ENCODE measurements around the gene SORCS2.

The SORCS2 gene

GRCh38 chr4:7189066-7189465, 3.3 kb upstream of the SORCS2 start:
- DNase-seq (ENCODE audit: low read depth in 2 of 2) = no peak
- TF ChIP-seq, protein P1, sequence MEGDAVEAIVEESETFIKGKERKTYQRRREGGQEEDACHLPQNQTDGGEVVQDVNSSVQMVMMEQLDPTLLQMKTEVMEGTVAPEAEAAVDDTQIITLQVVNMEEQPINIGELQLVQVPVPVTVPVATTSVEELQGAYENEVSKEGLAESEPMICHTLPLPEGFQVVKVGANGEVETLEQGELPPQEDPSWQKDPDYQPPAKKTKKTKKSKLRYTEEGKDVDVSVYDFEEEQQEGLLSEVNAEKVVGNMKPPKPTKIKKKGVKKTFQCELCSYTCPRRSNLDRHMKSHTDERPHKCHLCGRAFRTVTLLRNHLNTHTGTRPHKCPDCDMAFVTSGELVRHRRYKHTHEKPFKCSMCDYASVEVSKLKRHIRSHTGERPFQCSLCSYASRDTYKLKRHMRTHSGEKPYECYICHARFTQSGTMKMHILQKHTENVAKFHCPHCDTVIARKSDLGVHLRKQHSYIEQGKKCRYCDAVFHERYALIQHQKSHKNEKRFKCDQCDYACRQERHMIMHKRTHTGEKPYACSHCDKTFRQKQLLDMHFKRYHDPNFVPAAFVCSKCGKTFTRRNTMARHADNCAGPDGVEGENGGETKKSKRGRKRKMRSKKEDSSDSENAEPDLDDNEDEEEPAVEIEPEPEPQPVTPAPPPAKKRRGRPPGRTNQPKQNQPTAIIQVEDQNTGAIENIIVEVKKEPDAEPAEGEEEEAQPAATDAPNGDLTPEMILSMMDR (IDR thresholded peaks at IDR 0.05; ENCODE audit: low read depth, low read length) = no peak
- H3K4me3 ChIP-seq (replicated peaks in 1 of 2; ENCODE audit: low read depth in 2 of 2, low read length in 2 of 2) = no peak overlapping the region

DNA sequence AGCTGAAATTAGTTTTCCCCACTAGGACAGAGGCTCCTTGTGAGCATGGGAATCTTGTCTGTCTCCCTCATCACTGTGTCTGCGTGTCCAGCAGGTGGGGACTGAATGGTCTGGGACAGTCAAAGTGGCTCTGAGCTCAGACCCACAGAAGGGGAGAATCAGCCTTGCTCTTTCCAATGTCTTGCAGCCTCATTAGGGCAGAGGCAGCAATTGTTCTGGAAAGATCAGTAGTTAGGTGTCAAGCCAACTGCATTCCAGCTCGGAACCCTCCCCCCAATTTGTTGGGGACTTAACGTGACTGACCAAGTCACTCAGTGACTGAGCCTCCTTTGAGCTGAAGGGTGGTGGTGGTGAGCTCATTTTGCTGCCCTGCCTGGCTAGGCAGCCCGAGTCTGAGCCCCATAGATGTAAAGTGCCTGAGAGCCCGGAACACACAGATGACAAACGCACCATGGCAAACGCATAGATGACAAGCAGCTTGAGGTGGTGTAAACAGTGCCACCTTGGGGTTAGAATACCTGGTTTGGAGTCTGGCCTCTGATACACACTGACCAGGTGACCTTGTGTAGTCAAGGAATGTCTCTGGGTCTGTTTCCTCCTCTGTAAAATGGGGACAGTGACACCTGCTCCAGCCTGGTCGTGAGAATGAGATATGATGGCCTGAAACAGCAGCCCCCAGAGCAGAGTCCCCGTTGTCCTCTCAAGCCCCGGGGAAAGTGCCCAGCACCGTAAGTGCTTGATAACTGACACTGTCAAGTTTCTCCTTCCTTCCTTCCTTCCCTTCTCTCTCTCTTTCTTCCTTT, 2.7 kb upstream of the SORCS2 start:
- no peak overlapping the region for H3K4me3 ChIP-seq (replicated peaks in 1 of 2; ENCODE audit: low read depth in 2 of 2, low read length in 2 of 2)
- TF ChIP-seq, protein P1 (IDR thresholded peaks at IDR 0.05; ENCODE audit: low read depth, low read length) = no peak
- no peak for DNase-seq (ENCODE audit: low read depth in 2 of 2)

GRCh38 chr4:7190278-7190594, 2.1 kb upstream of the SORCS2 start:
- no peak overlapping the region for H3K4me3 ChIP-seq (replicated peaks in 1 of 2; ENCODE audit: low read depth in 2 of 2, low read length in 2 of 2)
- DNase-seq (ENCODE audit: low read depth in 2 of 2) = no peak
- TF ChIP-seq, protein P1 (IDR thresholded peaks at IDR 0.05; ENCODE audit: low read depth, low read length) = no peak

DNA sequence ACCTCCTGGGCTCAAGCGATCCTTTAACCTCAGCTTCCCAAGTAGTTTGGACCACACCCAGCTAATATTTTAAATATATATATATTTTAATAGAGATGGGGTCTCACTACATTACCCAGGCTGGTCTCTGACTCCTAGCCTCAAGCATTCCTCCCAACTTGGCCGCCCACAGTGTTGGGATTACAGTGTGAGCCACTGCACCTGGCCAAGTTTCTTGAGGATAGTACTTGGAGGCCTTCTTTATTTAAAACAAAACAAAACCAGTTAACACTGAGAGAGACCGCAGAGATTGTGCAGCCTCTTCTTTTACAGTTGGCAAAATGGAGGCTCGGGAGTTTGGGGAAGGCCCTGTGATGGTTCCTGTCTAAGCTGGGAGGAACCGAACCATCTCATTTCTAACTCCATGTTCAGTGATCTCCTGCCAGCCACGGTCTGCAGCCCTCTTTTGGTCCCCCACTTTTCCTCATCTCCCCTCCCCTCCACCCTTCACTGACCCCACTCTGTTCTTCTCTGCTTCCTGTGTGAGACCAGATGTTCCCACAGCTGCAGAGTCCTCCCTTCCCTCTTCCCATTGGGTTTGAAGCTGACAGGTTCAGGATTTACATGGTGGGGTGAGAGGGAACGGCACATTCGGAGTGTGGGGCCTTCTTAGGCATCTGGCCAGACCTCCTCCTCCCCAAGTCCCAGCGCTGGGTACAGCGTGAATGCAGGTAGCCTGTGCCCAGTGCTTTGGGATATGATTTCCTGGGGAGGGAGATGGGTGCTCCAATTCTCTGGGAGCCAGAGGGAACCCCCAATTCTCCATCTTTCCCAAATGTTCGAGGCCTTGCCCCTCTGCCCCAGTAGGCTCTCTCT, 1.4 kb upstream of the SORCS2 start:
- TF ChIP-seq, protein P1 (IDR thresholded peaks at IDR 0.05; ENCODE audit: low read depth, low read length) = no peak
- H3K4me3 ChIP-seq (replicated peaks in 1 of 2; ENCODE audit: low read depth in 2 of 2, low read length in 2 of 2) = no peak overlapping the region
- no peak for DNase-seq (ENCODE audit: low read depth in 2 of 2)

DNA sequence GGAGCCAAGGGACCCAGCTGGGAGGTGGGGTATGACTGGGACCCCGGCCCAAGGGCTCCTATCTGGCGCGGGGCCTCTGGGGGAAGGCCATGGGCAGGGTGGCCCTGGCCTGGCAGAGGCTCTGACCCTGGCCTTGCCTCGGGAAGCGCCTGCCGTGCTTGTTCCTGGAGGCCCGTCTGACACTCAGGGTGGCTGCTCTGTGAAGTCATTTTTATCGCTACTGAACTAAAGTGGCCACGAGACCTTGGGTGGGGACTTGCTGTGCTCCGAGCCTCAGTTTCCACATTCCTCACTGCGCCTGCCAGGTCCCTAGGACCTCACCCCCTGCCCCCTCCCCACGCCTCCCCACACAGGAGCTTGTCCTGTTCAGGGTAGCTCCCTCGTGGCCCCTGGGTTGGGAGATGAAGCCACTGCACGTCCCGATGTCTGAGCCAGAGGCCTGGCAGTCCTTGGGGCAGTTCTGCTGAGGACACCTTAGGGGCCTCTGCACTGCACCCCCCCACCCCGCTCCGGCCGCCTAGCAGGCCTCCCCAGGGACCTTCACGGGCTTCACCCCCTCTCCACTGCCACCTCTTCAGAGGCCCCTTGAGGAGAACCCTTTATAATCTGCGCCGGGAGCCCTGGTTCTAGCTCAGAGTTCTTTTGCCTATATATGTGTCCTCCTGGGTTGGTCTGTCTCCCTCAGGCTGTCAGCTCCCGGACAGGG, 639 bp upstream of the SORCS2 start:
- TF ChIP-seq, protein P1 (IDR thresholded peaks at IDR 0.05; ENCODE audit: low read depth, low read length) = no peak
- H3K4me3 ChIP-seq (replicated peaks in 1 of 2; ENCODE audit: low read depth in 2 of 2, low read length in 2 of 2) = no peak overlapping the region
- DNase-seq (ENCODE audit: low read depth in 2 of 2) = no peak

GRCh38 chr4:7193030-7193958, 956 bp downstream of the SORCS2 start:
- peak overlapping the region in 1 of 2 donors; percentile 27 for H3K4me3 ChIP-seq (replicated peaks in 1 of 2; ENCODE audit: low read depth in 2 of 2, low read length in 2 of 2)
- no peak for DNase-seq (ENCODE audit: low read depth in 2 of 2)
- TF ChIP-seq, protein P1 (IDR thresholded peaks at IDR 0.05; ENCODE audit: low read depth, low read length) = no peak
